GM23248 (cell line): ENCODE data around the gene B4GAT1.

Experiments
- EZH2 ChIP-seq: fragments of 200-600 bp; sonication (generic); IDR thresholded peaks from 2 replicates; pipeline ENCODE4 v1.6.1; 2018; ENCODE audit warnings: antibody characterized with exemption, mild to moderate bottlenecking; ENCODE audit not compliant: insufficient read depth, poor library complexity, severe bottlenecking
- EZH2phosphoT487 ChIP-seq: fragments of 200-600 bp; sonication (generic); IDR thresholded peaks from 2 replicates; pipeline ENCODE4 v1.6.1; 2018; ENCODE audit warnings: antibody characterized with exemption, moderate library complexity, mild to moderate bottlenecking, low read depth; ENCODE audit not compliant: insufficient read depth

DNA sequence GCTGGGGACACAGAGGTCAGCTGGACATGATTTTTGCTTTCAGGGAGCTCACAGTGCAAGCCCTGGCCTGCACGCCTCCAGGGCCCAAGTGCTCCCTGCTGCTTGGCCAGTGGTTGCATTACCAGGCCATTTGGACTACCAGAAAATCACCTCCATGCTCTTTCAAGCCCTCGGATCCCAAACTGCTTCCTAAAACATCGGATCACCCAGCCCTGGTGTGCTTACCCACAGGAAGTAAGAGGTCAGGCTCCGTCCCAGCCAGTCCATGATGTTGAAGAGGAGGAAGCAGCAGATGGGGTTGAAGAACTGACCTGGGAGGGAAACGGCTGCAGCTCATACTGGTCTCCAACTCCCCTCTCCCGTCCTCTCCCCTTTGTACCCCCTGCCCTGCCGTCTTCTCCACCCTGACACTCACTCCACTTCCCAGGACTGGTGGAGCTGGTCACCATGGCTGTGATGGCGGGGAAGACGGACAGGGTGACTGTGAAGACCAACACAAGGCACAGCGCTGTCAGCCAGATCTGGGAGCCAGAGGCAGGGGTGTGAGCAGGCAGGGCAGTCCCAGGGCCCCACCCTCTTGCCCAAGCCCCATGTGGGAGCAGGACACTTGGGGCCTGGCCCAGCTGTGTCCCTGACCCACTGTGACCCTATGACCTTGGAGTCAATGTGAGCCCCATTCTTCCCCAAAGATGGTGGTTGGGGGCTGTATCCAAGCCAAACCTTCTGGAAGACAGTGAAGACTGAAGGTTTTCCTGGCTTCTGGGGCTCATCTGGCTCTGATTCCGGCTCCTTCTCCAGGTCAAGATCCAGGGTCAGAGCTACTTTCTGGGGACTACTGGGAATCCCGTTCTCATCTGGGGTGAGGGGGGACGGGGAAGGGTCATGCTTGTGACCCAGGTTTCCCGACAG is 18.5 kb upstream of the B4GAT1 start:
- no peak for TF ChIP-seq EZH2
- no peak for TF ChIP-seq EZH2phosphoT487
